ENCODE measurements around the gene LPP.

Gene LPP

GRCh38 chr3:188471723-188472122 is 317.8 kb downstream of the LPP start:
- DNase-seq (ENCODE audit: low read depth in 2 of 2), result no peak

DNA sequence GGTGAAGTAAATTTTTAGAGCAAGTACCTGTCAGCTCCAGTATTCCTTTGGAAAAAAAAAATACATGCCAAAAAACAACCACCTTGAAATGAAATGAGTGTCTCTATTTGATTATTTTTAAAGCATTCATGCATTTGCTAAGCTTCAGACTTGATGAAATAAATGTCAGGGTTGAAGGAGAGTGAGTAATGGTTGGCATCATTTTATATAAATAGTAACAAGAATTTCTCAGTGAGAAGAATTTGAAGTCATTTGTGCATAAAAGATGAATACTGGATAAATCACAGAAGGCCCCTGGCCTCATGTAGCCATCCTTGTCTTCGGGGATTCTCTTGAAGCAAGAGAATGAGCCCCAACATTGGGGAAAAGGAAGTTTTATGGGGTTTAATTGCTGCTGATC is 318.4 kb downstream of the LPP start:
- no peak for DNase-seq (ENCODE audit: low read depth in 2 of 2)

DNA sequence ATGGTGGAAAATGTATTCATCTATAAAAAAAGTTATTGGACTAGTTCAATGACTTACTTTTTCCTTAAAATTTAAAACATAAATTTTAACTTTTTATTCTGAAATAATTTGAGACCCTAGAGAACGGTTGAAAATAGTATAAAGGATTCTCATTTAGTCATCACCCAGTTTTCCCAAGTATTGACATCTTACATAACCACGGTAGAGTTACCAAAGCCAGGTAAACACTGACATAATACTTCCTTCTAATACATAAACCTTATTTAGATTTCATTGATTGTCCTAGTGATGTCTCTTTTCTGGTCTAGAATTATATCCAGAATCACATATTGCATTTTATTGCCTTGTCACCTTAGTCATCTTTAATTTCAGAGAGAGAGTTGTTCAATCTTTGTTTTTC is 319.1 kb downstream of the LPP start:
- DNase-seq (ENCODE audit: low read depth in 2 of 2), result no peak

DNA sequence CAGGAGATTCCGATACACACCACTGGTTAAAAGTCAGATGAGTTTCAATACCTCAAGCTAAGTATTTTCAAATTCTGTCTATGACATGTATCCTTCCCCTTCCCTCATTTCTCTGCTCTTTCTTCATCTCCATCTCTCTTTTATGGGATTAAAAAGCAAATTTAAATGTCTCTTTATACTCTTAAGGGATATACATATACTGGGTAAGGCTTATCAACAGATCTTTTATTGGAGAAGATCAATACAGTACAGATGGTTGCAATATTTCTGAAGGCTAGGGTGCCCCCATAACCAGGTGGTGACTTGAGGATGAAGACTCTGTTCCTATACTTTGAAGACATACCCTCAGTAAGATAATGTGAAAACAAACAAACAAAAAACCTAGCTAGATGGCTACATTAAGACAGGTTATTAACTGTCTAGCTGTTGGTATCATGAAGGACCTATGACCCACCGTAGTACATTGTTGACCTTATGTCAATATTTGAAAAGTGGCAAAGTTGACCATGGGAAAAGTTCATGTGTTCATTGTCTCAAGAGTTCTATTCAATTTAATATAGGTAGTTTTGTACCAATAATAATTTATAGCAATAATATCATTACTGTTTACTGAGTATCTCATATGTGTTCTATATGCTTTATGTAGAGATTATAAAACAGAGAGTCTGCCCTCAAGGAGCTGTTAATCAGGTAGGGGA is 319.8 kb downstream of the LPP start:
- DNase-seq (ENCODE audit: low read depth in 2 of 2), result no peak

DNA sequence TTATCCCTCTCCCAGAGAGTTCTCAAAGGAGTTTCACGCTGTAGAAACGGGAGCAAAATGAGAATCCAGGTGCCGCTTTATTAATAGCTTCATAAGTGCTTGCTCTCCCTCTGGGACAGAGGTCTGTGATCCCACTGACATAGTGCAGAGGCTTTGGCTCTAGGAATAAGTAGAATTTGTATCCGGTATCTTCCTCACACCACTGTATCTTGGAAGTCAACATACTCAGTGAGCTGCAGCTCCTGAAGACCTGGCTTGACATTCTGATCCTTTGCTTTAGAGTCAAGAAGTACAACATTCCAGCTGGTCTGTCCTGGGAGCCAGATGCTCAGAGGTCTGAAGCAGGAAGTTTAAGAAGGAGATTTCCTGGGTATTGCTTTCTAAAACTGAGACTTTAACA is 323.0 kb downstream of the LPP start:
- DNase-seq (ENCODE audit: low read depth in 2 of 2), result no peak

GRCh38 chr3:188480011-188480410 is 326.1 kb downstream of the LPP start:
- no peak for DNase-seq (ENCODE audit: low read depth in 2 of 2)

GRCh38 chr3:188482929-188483328 is 329.0 kb downstream of the LPP start:
- DNase-seq (ENCODE audit: low read depth in 2 of 2), result no peak

GRCh38 chr3:188486126-188486525 is 332.2 kb downstream of the LPP start:
- no peak for DNase-seq (ENCODE audit: low read depth in 2 of 2)

GRCh38 chr3:188486952-188487351 is 333.0 kb downstream of the LPP start:
- DNase-seq (ENCODE audit: low read depth in 2 of 2), result no peak

DNA sequence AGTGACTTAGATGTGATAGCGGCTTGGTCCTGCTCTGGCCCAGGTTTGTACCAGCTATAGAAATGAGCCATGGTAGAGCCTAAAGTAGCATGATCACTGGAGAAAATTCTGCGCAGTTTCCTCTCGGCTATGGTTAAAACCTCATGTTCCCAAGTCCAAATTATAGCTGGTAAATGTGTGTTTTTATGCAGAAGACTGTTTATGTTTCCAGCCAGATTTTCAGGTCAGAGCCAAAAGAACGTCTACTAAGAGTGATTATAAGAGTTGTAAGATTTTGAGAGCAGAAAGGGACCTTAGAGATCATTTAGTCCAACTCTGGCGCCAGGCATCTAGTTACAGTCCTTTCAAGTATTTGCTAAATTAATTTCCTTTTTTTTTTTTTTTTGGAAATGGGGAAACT is 333.7 kb downstream of the LPP start:
- DNase-seq (ENCODE audit: low read depth in 2 of 2), result no peak

DNA sequence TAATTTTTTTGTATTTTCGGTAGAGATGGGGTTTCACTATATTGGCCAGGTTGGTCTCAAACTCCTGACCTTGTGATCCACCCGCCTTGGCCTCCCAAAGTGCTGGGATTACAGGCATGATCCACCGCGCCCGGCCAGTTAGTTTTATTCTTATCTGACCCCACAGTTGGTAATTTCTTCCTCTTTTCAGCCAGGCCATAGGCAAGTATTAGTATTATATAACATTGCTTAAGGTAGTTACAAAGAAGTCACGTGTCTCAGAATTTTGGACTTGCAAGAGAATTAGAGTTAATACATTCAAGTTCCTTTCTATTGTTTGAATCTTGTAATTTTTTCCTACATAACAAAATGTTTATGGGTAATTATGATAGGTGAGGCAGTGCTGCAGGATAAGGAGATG is 334.8 kb downstream of the LPP start:
- no peak for DNase-seq (ENCODE audit: low read depth in 2 of 2)

DNA sequence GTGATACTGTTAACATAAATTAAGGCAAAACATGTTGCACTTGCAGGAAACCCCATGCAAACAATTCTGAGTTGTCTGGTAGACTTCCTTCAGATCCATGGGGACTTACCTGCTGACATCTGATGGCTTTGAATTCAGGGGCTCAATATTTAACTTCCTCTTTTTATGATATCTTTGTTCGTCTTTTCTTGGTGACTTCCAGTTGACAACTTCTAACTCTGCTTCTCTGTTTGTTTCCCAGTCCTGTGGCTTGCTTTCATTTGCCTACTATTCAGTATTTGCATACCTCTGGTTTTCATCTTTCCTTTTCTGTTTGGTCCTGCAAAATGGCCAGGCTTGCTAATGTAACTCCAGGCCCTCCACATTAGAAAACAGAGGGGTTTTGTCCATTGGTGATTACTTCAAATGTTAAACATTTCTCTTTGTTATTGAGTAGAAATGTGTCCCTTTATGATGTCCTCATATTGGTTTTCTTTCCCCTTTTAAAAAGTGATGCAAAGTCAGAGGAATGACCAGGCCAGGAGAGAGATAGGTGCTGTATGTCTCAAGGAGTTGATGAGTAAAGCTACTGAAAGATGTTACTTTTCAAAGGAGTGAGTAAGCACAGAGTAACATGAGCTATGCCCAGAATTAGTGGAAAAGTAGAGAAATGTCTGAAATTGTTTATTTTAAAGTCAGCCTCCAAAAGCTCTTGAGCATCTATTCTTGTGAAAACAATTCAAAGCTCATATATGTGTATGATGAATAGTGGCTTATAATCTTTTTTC is 335.9 kb downstream of the LPP start:
- no peak for DNase-seq (ENCODE audit: low read depth in 2 of 2)

GRCh38 chr3:188490416-188490815 is 336.5 kb downstream of the LPP start:
- no peak for DNase-seq (ENCODE audit: low read depth in 2 of 2)

- no peak for DNase-seq (ENCODE audit: low read depth in 2 of 2)
Observed at GRCh38 chr3:188491276-188491687, 337.3 kb downstream of the LPP start.

DNA sequence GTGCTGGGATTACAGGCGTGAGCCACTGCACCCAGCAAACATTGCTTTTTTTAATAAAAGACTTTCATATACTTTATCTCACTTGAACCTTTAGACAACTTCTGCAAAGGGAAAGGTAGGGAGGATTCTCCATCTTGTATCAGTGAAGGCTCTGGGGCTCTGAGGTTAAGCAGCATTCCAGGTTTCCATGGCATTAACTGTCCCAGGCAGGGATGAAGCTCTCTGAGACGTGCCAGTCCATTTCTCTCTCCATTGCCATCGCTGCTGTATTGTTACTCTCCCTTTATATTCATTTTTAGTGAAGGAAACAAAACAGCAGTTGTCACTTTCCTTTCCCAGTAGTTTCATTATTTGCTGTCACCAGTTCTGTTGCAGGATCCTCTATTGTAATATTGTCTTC is 342.4 kb downstream of the LPP start:
- DNase-seq (ENCODE audit: low read depth in 2 of 2), result no peak

- DNase-seq (ENCODE audit: low read depth in 2 of 2), result no peak
Observed at GRCh38 chr3:188497021-188497420, 343.1 kb downstream of the LPP start.

GRCh38 chr3:188503647-188504046 is 349.7 kb downstream of the LPP start:
- DNase-seq (ENCODE audit: low read depth in 2 of 2), result no peak

GRCh38 chr3:188505151-188505550 is 351.2 kb downstream of the LPP start:
- no peak for DNase-seq (ENCODE audit: low read depth in 2 of 2)

DNA sequence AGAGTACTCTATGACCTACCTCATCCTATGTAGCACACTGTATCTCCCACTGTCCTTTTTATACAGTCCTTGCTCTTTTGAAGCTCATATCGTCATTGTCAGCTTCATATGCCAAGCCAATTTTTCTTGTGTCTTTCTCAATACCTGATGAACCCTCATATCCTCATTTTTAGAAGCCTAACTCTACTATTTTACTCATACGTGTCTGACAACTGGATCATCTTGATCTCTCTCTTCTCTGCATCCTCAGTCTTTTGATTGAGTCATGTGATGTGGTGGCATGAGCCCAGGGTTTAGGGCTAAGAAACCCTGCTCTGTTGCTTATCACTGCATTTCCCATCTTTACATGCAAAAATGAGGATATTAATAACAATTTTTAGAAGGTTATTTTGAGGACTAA is 352.0 kb downstream of the LPP start:
- DNase-seq (ENCODE audit: low read depth in 2 of 2), result no peak

DNA sequence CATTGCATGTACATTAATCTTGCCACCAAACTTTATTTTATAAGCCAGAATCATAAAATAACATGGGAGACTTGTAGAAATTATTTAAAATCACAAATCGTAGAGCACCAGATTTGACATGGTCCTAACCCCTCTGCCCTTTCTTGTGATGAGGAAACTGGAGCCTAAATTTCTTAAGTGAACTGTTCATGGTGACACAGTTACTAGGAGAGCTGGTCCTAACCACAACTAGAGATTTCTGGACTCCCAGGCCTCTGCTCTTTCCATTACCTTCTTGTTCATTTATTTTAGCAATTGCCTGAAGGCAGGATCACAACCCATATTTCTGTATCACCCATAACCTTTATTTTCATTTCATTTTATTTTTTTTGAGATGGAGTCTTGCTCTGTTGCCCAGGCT is 352.5 kb downstream of the LPP start:
- DNase-seq (ENCODE audit: low read depth in 2 of 2), result no peak

- DNase-seq (ENCODE audit: low read depth in 2 of 2), result no peak
Observed at GRCh38 chr3:188507244-188507720, 353.3 kb downstream of the LPP start.

GRCh38 chr3:188508454-188508853 is 354.5 kb downstream of the LPP start:
- DNase-seq (ENCODE audit: low read depth in 2 of 2), result no peak

DNA sequence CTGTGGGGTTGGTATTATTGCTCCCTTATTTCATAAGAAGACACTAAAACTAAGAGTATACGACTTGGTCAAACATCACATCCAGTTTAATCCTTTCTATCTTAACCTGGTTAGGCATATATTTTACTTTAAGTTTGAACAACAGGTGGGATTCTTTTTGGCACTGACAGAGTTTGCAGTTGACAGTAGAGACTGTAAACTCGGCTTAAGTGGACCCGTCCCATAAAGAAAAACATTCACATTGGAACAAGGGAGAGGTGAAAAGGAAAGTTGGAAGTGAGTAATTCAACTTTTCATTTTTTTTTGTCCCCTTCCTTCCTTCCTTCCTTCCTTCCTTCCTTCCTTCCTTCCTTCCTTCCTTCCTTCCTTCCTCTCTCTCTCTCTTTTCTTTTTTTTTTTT is 355.4 kb downstream of the LPP start:
- DNase-seq (ENCODE audit: low read depth in 2 of 2), result no peak

Data from stimulated activated CD4-positive, alpha-beta T cell treated with anti-CD3 and anti-CD28 coated beads, Interleukin-1b, Interleukin-23, amount 100 ng/mL, for 4 hours (primary cell).